Measurements from ENCODE around the gene ACR. TPM values are rescaled to one million over a fixed set of nuclear protein-coding genes. Genes with fewer than 3 reads are reported as not detected.

ACR gene
- total and polyA plus RNA-seq, 2 of the 4 experiments (the other 2 are of a cell fraction) = not detected

DNA sequence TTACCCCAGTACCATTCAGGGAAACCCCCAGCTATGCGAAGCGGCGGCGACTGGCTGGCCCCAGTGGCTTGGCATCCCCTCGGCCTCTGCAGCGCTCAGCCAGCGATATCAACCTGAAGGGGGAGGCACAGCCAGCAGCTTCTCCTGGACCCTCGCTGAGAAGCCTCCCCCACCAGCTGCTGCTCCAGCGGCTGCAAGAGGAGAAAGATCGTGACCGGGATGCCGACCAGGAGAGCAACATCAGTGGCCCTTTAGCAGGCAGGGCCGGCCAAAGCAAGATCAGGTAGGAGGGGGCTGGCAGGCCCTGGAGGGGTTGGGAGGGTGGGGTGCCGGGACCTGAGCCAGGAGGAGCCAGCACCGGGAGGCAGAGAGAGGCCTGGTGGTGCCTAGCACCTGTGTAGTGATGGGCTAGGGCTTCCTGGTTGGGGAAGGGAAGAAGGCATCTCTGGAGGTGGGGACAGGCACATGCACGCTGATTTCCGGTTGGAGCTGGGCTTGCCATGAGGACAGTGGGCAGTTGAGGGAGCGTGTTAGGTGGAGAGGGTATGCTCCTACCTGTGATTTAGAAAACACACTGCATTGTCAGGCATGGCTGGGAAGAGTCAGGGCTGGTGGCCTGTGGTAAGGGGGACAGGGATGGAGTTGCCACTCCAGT lies 43.1 kb upstream of the ACR start:
- no peak for ATAC-seq (ENCODE audit: low read depth)
- Histone ChIP-seq H3K4ac (ENCODE audit: low read depth, low read length) (no peak overlapping the region), H4K91ac (ENCODE audit: insufficient read depth, low read depth, low read length) (no peak overlapping the region), H3K9me1 (ENCODE audit: insufficient read depth, low read length) (no peaks in the 10 kb centered on the region), H4K5ac (ENCODE audit: low read depth, low read length) (no peak overlapping the region), H3K23ac (ENCODE audit: low read depth, low read length) (no peak overlapping the region), H3K36me3 (ENCODE audit: control insufficient read depth, insufficient read depth, low read length) (no peaks in the 10 kb centered on the region), H2AFZ (replicated peaks; ENCODE audit: low read length, poor library complexity) (no peak overlapping the region), H2BK120ac (ENCODE audit: low read depth, low read length) (no peak overlapping the region), H2BK5ac (ENCODE audit: low read depth, low read length, poor library complexity, severe bottlenecking) (no peak overlapping the region), H2BK15ac (ENCODE audit: low read depth, low read length) (no peak overlapping the region), H4K20me1 (ENCODE audit: insufficient read depth, low read length) (no peaks in the 10 kb centered on the region; the same call in 1 of the 2 replicates), H3K9ac (ENCODE audit: low read depth, low read length) (no peak overlapping the region), H3K4me1 (ENCODE audit: control insufficient read depth, insufficient read depth, low read length) (peaks cover 4% of the 10 kb centered on the region), H3K79me1 (ENCODE audit: low read depth in 1 of 2, low read length in 2 of 2) (peaks cover 3 to 12% of the 10 kb centered on the region in 2 experiments; a peak in 2 of 4 replicates), H3K9me3 (ENCODE audit: control insufficient read depth, insufficient read depth, low read length) (no peaks in the 10 kb centered on the region), H2AK5ac (ENCODE audit: low read depth, low read length) (no peak overlapping the region), H3K4me2 (ENCODE audit: low read depth, low read length) (no peak overlapping the region), H3K27me3 (ENCODE audit: control insufficient read depth, insufficient read depth, low read length) (peaks cover 12% of the 10 kb centered on the region), H3K56ac (ENCODE audit: extremely low read depth, insufficient read depth, low read length) (no peak overlapping the region), H2BK20ac (ENCODE audit: low read depth, low read length) (no peak overlapping the region), H3K18ac (ENCODE audit: low read depth, low read length) (no peak overlapping the region), H4K8ac (ENCODE audit: low read depth in 2 of 2, low read length in 2 of 2) (no peak overlapping the region), H2AK9ac (replicated peaks; ENCODE audit: low read depth, low read length, poor library complexity) (no peak overlapping the region), H3K14ac (replicated peaks; ENCODE audit: low read depth, low read length) (no peak overlapping the region), H3K27ac (ENCODE audit: insufficient read depth, low read length) (no peak overlapping the region), H3K4me3 (ENCODE audit: insufficient read depth, low read depth, low read length) (no peak overlapping the region)
- CTCF ChIA-PET = no interaction called here
- in situ Hi-C loops (cut with MboI; ENCODE audit: low sequenced_read_pairs) (no loop called here), intact Hi-C loops (cut with micrococcal nuclease) (loop anchor here (5.0 kb wide), 1 partner anchor 73 kb away; no protein-coding TSS in a partner anchor), dilution Hi-C loops (cut with HindIII; ENCODE audit: low sequenced_read_pairs, unreplicated experiment) (no loop called here)
- POLR2A ChIA-PET (ENCODE audit: unreplicated experiment) = no interaction called here
- BruUV-seq (replicated peaks) = no TSS peak
- WGBS, 2 experiments (ENCODE audit: extremely low coverage in 2 of 2, insufficient read length in 1 of 2) = 67% methylated on average over 3 of the region's 18 CpGs; no CpG with 5 or more reads in 1 of the 2 experiments
- DNase-seq = no peak
- TF ChIP-seq MAZ (IDR thresholded peaks at IDR 0.05; ENCODE audit: borderline replicate concordance, low read depth, low read length) (no peak), MAFK (IDR thresholded peaks at IDR 0.05; ENCODE audit: low read depth, low read length) (no peak), CHD1 (IDR thresholded peaks at IDR 0.05; ENCODE audit: low read depth, low read length) (no peak), SMC3 (IDR thresholded peaks at IDR 0.05; ENCODE audit: low read depth, low read length) (no peak), BHLHE40 (IDR thresholded peaks at IDR 0.05; ENCODE audit: low read depth, low read length) (no peak)

Data from IMR-90 (cell line).